Sigmoid colon (tissue), 4 donors: ENCODE results near the gene SESN1.

ENCODE experiments used
- EP300 ChIP-seq, 4 donors: sonication (generic); formaldehyde crosslinking; IDR thresholded peaks; one replicate each; pipeline ENCODE4 v1.6.1; 2017; ENCODE audit warnings: antibody characterized with exemption in 4 of 4
- TF ChIP-seq, protein P1 (sequence below), 4 experiments: fragments of 450-650 bp in 3 of 4; fragments of 200-600 bp in 1 of 4; IDR thresholded peaks; one replicate each; pipeline ENCODE4 v1.5.1; 2016 to 2019; ENCODE audit warnings: antibody characterized with exemption in 4 of 4, mild to moderate bottlenecking in 3 of 4, moderate library complexity in 2 of 4

DNA sequence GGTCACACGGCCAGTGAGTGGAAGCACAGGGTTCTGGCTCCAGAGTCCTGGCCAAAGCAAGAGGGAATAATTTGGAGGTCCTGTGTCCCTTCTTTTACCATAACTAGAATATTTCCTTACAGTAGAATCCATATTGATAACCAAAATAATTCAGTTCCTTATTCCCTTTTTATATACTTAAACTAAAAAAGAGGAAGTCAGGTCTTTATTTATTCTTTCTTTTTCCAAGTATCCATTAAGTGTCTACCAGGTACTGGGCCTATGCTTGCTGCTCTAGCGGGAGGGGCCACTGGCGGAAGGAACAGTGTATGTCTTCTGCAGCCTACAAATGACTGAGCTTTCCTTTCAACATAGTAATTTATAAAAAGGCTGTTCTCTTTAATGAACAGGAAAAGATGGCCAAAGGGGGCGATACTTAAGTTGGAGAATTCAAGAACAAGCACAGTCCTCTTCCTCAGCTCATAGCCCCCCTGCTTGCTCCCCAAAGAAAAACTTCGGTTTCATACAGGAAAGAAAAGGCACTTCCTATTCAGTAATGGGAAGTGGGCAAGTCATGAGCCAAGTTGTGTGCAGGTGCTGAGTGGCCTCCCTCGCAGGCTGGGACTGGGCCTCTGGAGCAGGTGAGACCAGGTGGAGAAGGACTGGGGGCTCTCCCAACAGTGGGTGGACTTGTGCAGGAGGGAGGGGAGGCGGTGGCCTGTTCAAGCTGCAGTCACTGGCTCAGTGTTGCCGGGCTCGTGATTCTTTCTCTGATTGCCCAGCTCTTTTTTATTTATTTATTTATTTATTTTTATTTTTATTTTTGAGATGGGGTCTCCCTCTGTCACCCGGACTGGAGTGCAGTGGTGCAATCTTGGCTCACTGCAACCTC, 135.5 kb downstream of the SESN1 start:
- TF ChIP-seq, protein P1, sequence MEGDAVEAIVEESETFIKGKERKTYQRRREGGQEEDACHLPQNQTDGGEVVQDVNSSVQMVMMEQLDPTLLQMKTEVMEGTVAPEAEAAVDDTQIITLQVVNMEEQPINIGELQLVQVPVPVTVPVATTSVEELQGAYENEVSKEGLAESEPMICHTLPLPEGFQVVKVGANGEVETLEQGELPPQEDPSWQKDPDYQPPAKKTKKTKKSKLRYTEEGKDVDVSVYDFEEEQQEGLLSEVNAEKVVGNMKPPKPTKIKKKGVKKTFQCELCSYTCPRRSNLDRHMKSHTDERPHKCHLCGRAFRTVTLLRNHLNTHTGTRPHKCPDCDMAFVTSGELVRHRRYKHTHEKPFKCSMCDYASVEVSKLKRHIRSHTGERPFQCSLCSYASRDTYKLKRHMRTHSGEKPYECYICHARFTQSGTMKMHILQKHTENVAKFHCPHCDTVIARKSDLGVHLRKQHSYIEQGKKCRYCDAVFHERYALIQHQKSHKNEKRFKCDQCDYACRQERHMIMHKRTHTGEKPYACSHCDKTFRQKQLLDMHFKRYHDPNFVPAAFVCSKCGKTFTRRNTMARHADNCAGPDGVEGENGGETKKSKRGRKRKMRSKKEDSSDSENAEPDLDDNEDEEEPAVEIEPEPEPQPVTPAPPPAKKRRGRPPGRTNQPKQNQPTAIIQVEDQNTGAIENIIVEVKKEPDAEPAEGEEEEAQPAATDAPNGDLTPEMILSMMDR (IDR thresholded peaks at IDR 0.05) = no peak
- TF ChIP-seq EP300 (IDR thresholded peaks at IDR 0.05) = no peak
